WERI-Rb-1 (cell line): Measurements from ENCODE around the gene PPIL1.
"Not testable (repeated sequence)": the region's sequence is repeated elsewhere in the genome, so short reads cannot be mapped to it uniquely, and the experiment has no call there.

Source experiments
- DNase-seq: peaks from one replicate; pipeline ENCODE4 v3.0.0-alpha.2; 2020
- H3K27ac ChIP-seq: fragments of 250-450 bp; sonication (Bioruptor Pico); 2 replicates; pipeline ENCODE4 v1.5.1; 2020; ENCODE audit warnings: mild to moderate bottlenecking, moderate library complexity
- H3K27me3 ChIP-seq: fragments of 250-450 bp; sonication (Bioruptor Pico); 2 replicates; pipeline ENCODE4 v1.5.1; 2021; ENCODE audit warnings: mild to moderate bottlenecking, low read depth, moderate library complexity; ENCODE audit not compliant: insufficient read depth, severe bottlenecking
- H3K36me3 ChIP-seq: fragments of 250-450 bp; sonication (Bioruptor Pico); 2 replicates; pipeline ENCODE4 v1.5.1; 2020; ENCODE audit warnings: mild to moderate bottlenecking, moderate library complexity
- H3K4me3 ChIP-seq: 2 replicates; pipeline ENCODE4 v1.5.1; 2011; ENCODE audit warnings: low read depth, mild to moderate bottlenecking, control low read depth, low read length
- H3K9me3 ChIP-seq: fragments of 250-450 bp; sonication (Bioruptor Pico); 2 replicates; pipeline ENCODE4 v1.5.1; 2021; ENCODE audit warnings: mild to moderate bottlenecking, moderate library complexity; ENCODE audit not compliant: severe bottlenecking
- CTCF ChIP-seq: IDR thresholded peaks from 2 replicates; pipeline ENCODE4 v1.5.1; 2011; ENCODE audit warnings: low read depth, mild to moderate bottlenecking, control low read depth, inconsistent platforms, low read length

Gene PPIL1

GRCh38 chr6:36897609-36898008 lies 23.0 kb upstream of the PPIL1 start:
- no peak overlapping the region for H3K4me3 ChIP-seq
- no peak overlapping the region for H3K27ac ChIP-seq
- H3K27me3 ChIP-seq = no peaks in the 10 kb centered on the region
- peaks cover 13% of the 10 kb centered on the region for H3K36me3 ChIP-seq
- no peaks in the 10 kb centered on the region for H3K9me3 ChIP-seq
- DNase-seq = peak; percentile 63
- TF ChIP-seq CTCF = peak; percentile 57

GRCh38 chr6:36893976-36894932 lies 19.7 kb upstream of the PPIL1 start:
- H3K36me3 ChIP-seq = no peaks in the 10 kb centered on the region
- no peak overlapping the region for H3K27ac ChIP-seq
- TF ChIP-seq CTCF = no peak
- DNase-seq = no peak
- no peaks in the 10 kb centered on the region for H3K27me3 ChIP-seq
- no peaks in the 10 kb centered on the region for H3K9me3 ChIP-seq
- H3K4me3 ChIP-seq = no peak overlapping the region

- not testable (repeated sequence) for H3K9me3 ChIP-seq, H3K27ac ChIP-seq, H3K4me3 ChIP-seq, H3K27me3 ChIP-seq, H3K36me3 ChIP-seq, DNase-seq
These were observed 16.6 kb upstream of the PPIL1 start for GRCh38 chr6:36891153-36891552.

- Histone ChIP-seq H3K4me3 (no peak overlapping the region), H3K9me3 (no peaks in the 10 kb centered on the region), H3K27me3 (no peaks in the 10 kb centered on the region), H3K36me3 (no peaks in the 10 kb centered on the region), H3K27ac (no peak overlapping the region)
- no peak for DNase-seq
- TF ChIP-seq CTCF = no peak
These were observed 15.6 kb upstream of the PPIL1 start for GRCh38 chr6:36890112-36890663.

- no peak for DNase-seq
- TF ChIP-seq CTCF = no peak
- Histone ChIP-seq H3K27me3 (no peaks in the 10 kb centered on the region), H3K9me3 (no peaks in the 10 kb centered on the region), H3K27ac (peak overlapping the region; percentile 21), H3K36me3 (no peaks in the 10 kb centered on the region), H3K4me3 (no peak overlapping the region; the same call in 1 of the 2 replicates)
These were observed 14.3 kb upstream of the PPIL1 start for GRCh38 chr6:36888654-36889481.
